GM10266 (cell line): Measurements from ENCODE around the gene TNMD.

Experiments used
- DNase-seq: peaks from one replicate; pipeline ENCODE4 v3.0.0; 2012; ENCODE audit errors: extremely low spot score
- TF ChIP-seq, protein P1 (sequence below): IDR thresholded peaks from 2 replicates; pipeline ENCODE4 v1.5.1; 2012; ENCODE audit warnings: mild to moderate bottlenecking, low read depth; ENCODE audit not compliant: control insufficient read depth, insufficient read depth; ENCODE audit errors: missing control alignments

TNMD gene

DNA sequence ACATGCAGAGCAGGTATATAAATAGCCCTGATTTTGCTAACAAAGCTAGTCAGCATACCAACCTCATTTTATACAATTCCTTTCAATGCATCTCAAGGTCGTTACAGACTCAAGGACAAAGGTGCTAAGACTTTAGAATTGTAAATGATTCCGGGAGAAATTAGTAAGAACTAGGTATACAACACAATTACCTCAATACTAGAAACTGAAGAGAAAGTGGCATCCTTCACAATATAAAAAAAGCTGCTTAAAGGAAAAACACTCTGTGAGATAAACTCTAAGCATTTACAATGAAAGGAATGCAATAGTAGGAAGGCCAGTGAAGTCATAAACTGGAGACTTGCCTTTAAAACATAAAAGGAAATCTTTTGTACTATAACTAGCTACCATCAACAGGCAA lies 11.9 kb downstream of the TNMD start:
- TF ChIP-seq, protein P1, sequence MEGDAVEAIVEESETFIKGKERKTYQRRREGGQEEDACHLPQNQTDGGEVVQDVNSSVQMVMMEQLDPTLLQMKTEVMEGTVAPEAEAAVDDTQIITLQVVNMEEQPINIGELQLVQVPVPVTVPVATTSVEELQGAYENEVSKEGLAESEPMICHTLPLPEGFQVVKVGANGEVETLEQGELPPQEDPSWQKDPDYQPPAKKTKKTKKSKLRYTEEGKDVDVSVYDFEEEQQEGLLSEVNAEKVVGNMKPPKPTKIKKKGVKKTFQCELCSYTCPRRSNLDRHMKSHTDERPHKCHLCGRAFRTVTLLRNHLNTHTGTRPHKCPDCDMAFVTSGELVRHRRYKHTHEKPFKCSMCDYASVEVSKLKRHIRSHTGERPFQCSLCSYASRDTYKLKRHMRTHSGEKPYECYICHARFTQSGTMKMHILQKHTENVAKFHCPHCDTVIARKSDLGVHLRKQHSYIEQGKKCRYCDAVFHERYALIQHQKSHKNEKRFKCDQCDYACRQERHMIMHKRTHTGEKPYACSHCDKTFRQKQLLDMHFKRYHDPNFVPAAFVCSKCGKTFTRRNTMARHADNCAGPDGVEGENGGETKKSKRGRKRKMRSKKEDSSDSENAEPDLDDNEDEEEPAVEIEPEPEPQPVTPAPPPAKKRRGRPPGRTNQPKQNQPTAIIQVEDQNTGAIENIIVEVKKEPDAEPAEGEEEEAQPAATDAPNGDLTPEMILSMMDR = no peak
- DNase-seq = no peak

DNA sequence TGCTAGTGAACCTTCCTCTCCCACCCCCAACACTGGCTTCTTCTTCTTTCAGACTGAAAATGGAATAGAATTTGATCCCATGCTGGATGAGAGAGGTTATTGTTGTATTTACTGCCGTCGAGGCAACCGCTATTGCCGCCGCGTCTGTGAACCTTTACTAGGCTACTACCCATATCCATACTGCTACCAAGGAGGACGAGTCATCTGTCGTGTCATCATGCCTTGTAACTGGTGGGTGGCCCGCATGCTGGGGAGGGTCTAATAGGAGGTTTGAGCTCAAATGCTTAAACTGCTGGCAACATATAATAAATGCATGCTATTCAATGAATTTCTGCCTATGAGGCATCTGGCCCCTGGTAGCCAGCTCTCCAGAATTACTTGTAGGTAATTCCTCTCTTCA lies 14.7 kb downstream of the TNMD start:
- TF ChIP-seq, protein P1 = no peak
- DNase-seq = no peak

DNA sequence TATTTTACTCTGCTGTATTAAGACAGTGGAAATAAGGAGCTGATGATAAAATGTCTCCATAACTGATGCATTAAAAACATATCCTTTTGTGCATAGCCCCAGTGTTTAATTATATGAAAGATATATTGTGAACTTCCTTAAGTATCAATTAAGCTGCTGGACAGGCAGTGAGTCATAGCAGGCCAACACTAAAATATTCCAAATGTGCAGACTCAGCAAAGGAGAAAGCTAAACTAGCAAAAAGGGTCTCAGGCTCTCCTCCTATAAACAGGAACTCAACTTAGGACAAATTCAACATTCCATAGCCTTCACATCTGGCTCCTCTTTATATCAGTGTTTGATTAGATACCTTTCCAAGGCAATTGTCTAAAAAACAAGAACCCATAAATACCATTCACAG lies 15.6 kb downstream of the TNMD start:
- DNase-seq = no peak
- TF ChIP-seq, protein P1 = no peak

DNA sequence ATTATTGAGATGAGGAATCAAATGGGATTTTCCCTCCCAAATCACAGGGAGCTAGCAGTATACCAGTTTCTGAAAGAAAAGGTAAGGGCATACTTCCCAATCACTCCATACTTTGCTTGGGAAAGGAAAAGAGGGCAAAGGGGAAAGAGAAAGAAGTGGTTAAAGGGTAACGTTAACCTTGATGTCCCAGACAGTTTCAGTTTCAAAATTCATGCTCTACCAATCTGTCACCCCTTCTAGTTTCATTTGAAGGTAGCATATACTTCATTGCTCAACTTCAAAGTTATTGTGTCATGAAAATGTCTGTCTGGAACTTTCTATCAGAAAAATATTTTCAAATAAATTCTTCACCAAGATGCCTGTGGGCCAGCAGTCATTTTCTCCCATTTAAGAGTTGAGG lies 16.0 kb downstream of the TNMD start:
- TF ChIP-seq, protein P1 = no peak
- no peak for DNase-seq

DNA sequence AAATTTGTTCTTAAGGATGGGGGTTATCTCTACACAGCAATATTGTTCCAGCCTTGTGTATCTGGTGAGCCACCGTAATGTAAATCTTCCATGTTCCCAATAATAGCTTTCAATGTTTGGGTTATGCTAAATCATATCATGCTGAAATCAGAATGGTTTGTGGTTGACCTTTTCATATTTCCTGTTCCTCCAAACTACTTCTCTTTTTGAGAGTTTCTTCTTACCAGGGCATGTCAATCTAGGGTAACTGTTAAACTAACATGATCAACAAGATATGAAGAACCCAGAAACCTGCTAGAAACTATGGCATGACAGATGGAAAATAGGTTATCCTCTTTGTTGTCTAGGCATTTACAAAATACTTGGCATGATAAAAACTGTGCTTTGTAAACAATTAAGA lies 22.0 kb downstream of the TNMD start:
- TF ChIP-seq, protein P1 = no peak
- no peak for DNase-seq

DNA sequence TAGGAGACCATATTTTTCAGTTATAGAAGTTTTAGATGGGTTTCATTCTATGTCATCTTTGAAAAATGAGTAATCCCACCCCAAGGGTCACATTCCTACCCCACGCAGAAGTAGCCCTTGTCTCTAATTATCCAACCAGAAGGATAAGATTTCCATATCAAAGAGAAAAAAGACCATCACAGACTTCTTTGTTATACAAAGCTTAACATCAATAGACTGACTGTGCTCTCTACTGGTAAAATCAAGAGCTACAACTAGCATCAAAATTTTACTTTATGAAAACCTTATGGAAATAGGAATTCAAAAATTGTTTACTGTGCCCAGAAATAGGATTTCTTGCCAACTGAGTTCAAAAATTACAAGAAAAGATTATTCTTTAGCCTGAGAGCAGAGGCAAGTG lies 24.9 kb downstream of the TNMD start:
- DNase-seq = no peak
- TF ChIP-seq, protein P1 = no peak

DNA sequence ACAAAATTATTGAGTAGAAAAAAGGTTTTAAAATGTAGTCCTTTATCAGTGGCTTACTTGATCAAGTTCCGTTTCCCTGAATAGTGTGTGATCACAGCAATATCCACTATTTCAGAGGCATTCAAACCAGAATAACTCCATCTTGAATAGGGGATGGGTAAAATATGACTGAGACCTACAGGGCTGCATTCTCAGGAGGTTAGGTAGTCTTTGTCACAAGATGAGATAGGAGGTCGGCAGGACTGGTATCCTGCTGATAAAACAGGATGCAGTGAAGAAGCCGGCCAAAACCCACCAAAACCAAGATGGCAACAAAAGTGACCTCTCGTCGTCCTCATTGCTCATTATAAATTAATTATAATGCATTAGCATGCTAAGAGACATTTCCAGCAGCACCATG lies 27.2 kb downstream of the TNMD start:
- DNase-seq = no peak
- TF ChIP-seq, protein P1 = no peak
